ENCODE results near the gene RRAS.
"Not testable (repeated sequence)": the region's sequence is repeated elsewhere in the genome, so short reads cannot be mapped to it uniquely, and the experiment has no call there.

Gene RRAS

GRCh38 chr19:49636233-49636932, 3.6 kb downstream of the RRAS start:
- Histone ChIP-seq H3K4me3 (no peak overlapping the region), H3K27ac (peak overlapping the region; percentile 18 to 38), H3K9me3 (no peaks in the 10 kb centered on the region), H3K36me3 (peaks cover 12 to 25% (median 22%) of the 10 kb centered on the region in 3 donors), H3K27me3 (no peaks in the 10 kb centered on the region), H3K4me1 (peaks cover 0 to 38% (median 18%) of the 10 kb centered on the region in 4 donors)
- TF ChIP-seq, protein P1, sequence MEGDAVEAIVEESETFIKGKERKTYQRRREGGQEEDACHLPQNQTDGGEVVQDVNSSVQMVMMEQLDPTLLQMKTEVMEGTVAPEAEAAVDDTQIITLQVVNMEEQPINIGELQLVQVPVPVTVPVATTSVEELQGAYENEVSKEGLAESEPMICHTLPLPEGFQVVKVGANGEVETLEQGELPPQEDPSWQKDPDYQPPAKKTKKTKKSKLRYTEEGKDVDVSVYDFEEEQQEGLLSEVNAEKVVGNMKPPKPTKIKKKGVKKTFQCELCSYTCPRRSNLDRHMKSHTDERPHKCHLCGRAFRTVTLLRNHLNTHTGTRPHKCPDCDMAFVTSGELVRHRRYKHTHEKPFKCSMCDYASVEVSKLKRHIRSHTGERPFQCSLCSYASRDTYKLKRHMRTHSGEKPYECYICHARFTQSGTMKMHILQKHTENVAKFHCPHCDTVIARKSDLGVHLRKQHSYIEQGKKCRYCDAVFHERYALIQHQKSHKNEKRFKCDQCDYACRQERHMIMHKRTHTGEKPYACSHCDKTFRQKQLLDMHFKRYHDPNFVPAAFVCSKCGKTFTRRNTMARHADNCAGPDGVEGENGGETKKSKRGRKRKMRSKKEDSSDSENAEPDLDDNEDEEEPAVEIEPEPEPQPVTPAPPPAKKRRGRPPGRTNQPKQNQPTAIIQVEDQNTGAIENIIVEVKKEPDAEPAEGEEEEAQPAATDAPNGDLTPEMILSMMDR (IDR thresholded peaks at IDR 0.05) = no peak
- intact Hi-C loops (cut with DNase I; ENCODE audit: low total_unique reads) = loop anchor here (2.0 kb wide), 1 partner anchor 44 kb away; no protein-coding TSS in a partner anchor
- no peak for DNase-seq

- Histone ChIP-seq H3K27me3 (no peaks in the 10 kb centered on the region), H3K4me3 (no peak overlapping the region), H3K27ac (no peak overlapping the region), H3K4me1 (peaks cover 0 to 42% (median 19%) of the 10 kb centered on the region in 4 donors), H3K9me3 (no peaks in the 10 kb centered on the region), H3K36me3 (peaks cover 12 to 25% (median 22%) of the 10 kb centered on the region in 3 donors)
- intact Hi-C loops (cut with DNase I; ENCODE audit: low total_unique reads) = loop anchor here (2.0 kb wide), 1 partner anchor 43 kb away; no protein-coding TSS in a partner anchor
- no peak for DNase-seq
- TF ChIP-seq, protein P1 (IDR thresholded peaks at IDR 0.05) = no peak
Observed at GRCh38 chr19:49635530-49636232, 4.3 kb downstream of the RRAS start.

DNA sequence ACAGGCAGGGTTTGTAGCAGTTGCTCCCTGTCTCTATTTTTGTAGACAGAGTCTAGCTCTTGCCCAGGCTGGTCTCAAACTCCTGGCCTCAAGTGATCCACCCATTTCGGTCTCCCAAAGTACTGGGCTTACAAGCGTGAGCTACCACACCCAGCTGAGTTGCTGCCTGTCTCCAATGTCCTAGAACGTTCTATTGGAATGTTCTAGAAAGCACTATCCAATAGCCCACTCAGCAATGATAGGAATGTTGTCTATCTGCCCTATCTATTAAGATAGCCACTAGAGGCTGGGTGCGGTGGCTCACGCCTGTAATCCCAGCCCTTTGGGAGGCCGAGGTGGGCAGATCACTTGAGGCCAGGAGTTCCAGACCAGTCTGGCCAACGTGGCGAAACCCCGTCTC, 6.7 kb downstream of the RRAS start:
- H3K9me3 ChIP-seq; H3K4me3 ChIP-seq; DNase-seq; H3K27me3 ChIP-seq; intact Hi-C loops (cut with DNase I; ENCODE audit: low total_unique reads); H3K27ac ChIP-seq: not testable (repeated sequence)
- H3K36me3 ChIP-seq = peaks cover 12 to 25% (median 22%) of the 10 kb centered on the region in 3 donors
- peaks cover 0 to 40% (median 20%) of the 10 kb centered on the region in 4 donors for H3K4me1 ChIP-seq

DNA sequence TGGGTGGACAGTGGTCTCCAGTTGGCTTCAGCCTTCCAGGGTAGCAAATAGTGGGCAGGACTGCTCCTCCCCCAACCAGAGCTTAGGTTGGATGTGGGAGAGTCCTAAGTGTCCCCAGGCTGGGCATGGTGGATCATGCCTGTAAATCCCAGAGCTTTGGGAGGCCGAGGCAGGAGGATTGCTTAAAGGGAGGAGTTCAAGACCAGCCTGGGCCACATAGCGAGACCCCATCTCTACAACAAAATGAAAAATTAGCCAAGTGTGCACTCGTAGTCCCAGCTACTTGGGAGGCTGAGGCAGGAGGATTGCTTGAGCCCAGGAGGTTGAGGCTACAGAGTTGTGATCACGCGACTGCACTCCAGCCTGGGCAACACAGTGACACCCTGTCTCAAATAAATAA, 7.4 kb downstream of the RRAS start:
- DNase-seq = no peak

DNA sequence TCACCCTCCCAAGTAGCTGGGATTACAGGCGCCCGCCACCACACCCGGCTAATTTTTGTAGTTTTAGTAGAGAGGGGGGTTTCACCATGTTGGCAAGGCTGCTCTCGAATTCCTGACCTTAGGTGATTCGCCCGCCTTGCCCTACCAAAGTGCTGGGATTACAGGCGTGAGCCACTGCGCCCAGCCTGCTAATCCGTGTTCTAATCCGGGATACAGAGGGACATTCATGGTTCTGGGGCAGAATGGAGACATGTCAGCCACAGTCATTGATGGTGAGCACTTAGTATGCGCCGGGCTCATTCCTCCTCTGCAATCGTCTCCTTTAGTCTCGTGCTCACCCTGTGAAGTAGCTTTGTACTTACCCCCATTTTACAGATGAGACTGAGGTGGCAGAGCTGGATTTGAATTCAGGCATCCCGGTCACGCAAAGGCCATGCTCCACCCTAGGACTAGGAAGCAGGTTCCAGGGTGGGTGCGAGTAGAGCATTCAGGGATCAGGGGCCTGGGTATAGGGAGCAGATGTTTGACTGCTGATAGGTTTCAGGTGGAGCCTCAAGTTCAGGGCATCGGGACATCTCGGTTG, 8.2 kb downstream of the RRAS start:
- intact Hi-C loops (cut with DNase I; ENCODE audit: low total_unique reads) = no loop called here
- Histone ChIP-seq H3K4me3 (no peak overlapping the region), H3K36me3 (peaks cover 10 to 36% (median 27%) of the 10 kb centered on the region in 3 donors), H3K9me3 (no peaks in the 10 kb centered on the region), H3K27me3 (no peaks in the 10 kb centered on the region), H3K4me1 (peaks cover 0 to 26% (median 12%) of the 10 kb centered on the region in 4 donors), H3K27ac (no peak overlapping the region)
- TF ChIP-seq, protein P1 (IDR thresholded peaks at IDR 0.05) = no peak
- no peak for DNase-seq

More for the DNA sequence above, 7.4 kb downstream of the RRAS start:
- peaks cover 0 to 33% (median 18%) of the 10 kb centered on the region in 4 donors for H3K4me1 ChIP-seq
- H3K9me3 ChIP-seq = no peaks in the 10 kb centered on the region
- H3K27ac ChIP-seq = no peak overlapping the region
- TF ChIP-seq, protein P1 (IDR thresholded peaks at IDR 0.05) = no peak
- intact Hi-C loops (cut with DNase I; ENCODE audit: low total_unique reads) = no loop called here
- no peak overlapping the region for H3K4me3 ChIP-seq
- H3K36me3 ChIP-seq = peaks cover 12 to 30% (median 22%) of the 10 kb centered on the region in 3 donors
- H3K27me3 ChIP-seq = no peaks in the 10 kb centered on the region

All from tibial artery (tissue), 4 donors.